Measurements from ENCODE around the gene STIP1. TPM values are rescaled to one million over a fixed set of nuclear protein-coding genes. Genes with fewer than 3 reads are reported as not detected.

STIP1 gene
- total RNA-seq, 4 donors from 2014 or later = 88.6 to 134 (median 94.0) TPM

- H3K27me3 ChIP-seq = no peaks in the 10 kb centered on the region
- no peak for TF ChIP-seq POLR2A (IDR thresholded peaks at IDR 0.05)
- TF ChIP-seq POLR2AphosphoS5 (IDR thresholded peaks at IDR 0.05) = peak; percentile 33
- TF ChIP-seq EP300 (IDR thresholded peaks at IDR 0.05) = no peak
- TF ChIP-seq CTCF (IDR thresholded peaks at IDR 0.05) = peak in 3 of 4 experiments; percentile 89 to 96 (median 95)
- peak; percentile 70 for ATAC-seq
- peak overlapping the region in 1 of 2 donors; percentile 39 for H3K4me3 ChIP-seq
- H3K27ac ChIP-seq = peak overlapping the region in 2 of 4 donors; percentile 43 to 59
- H3K9me3 ChIP-seq = no peaks in the 10 kb centered on the region
- 1 to 4% methylated on average over 11 to 18 of the region's 19 CpGs for WGBS, 2 donors (ENCODE audit: low coverage in 1 of 2)
- peaks cover 0 to 17% of the 10 kb centered on the region in 2 donors for H3K36me3 ChIP-seq
- H3K4me1 ChIP-seq = peaks cover 0 to 29% (median 0%) of the 10 kb centered on the region in 3 donors
These were observed 37.6 kb upstream of the STIP1 start for GRCh38 chr11:64148226-64148916.

- ATAC-seq = no peak
- H3K4me3 ChIP-seq = no peak overlapping the region
- H3K36me3 ChIP-seq = peaks cover 0 to 17% of the 10 kb centered on the region in 2 donors
- 35 to 37% methylated on average over 4 to 6 of the region's 25 CpGs for WGBS, 2 donors (ENCODE audit: low coverage in 1 of 2)
- H3K27me3 ChIP-seq = no peaks in the 10 kb centered on the region
- no peaks in the 10 kb centered on the region for H3K9me3 ChIP-seq
- TF ChIP-seq EP300 (IDR thresholded peaks at IDR 0.05) = no peak
- no peak for TF ChIP-seq POLR2AphosphoS5 (IDR thresholded peaks at IDR 0.05)
- no peak for TF ChIP-seq CTCF (IDR thresholded peaks at IDR 0.05)
- no peak for TF ChIP-seq POLR2A (IDR thresholded peaks at IDR 0.05)
- H3K4me1 ChIP-seq = peaks cover 0 to 30% (median 0%) of the 10 kb centered on the region in 3 donors
- peak overlapping the region in 2 of 4 donors; percentile 43 to 59 for H3K27ac ChIP-seq
These were observed 36.9 kb upstream of the STIP1 start for GRCh38 chr11:64148917-64149617.

- no peak overlapping the region for H3K27ac ChIP-seq
- peaks cover 0 to 30% (median 0%) of the 10 kb centered on the region in 3 donors for H3K4me1 ChIP-seq
- no peak overlapping the region for H3K4me3 ChIP-seq
- peaks cover 0 to 17% of the 10 kb centered on the region in 2 donors for H3K36me3 ChIP-seq
- no peaks in the 10 kb centered on the region for H3K9me3 ChIP-seq
- TF ChIP-seq CTCF (IDR thresholded peaks at IDR 0.05) (no peak), POLR2A (IDR thresholded peaks at IDR 0.05) (no peak), POLR2AphosphoS5 (IDR thresholded peaks at IDR 0.05) (no peak), EP300 (IDR thresholded peaks at IDR 0.05) (no peak)
- no peaks in the 10 kb centered on the region for H3K27me3 ChIP-seq
- 95% methylated on average over 8 of the region's 15 CpGs; no CpG with 5 or more reads in 1 of the 2 donors for WGBS, 2 donors (ENCODE audit: low coverage in 1 of 2)
- ATAC-seq = no peak
These were observed 35.9 kb upstream of the STIP1 start for GRCh38 chr11:64150051-64150450.

- no peak overlapping the region for H3K27ac ChIP-seq
- no peak for ATAC-seq
- no peak overlapping the region for H3K4me3 ChIP-seq
- TF ChIP-seq POLR2A (IDR thresholded peaks at IDR 0.05) (no peak), CTCF (IDR thresholded peaks at IDR 0.05) (no peak), EP300 (IDR thresholded peaks at IDR 0.05) (no peak), POLR2AphosphoS5 (IDR thresholded peaks at IDR 0.05) (no peak)
- WGBS, 2 donors (ENCODE audit: low coverage in 1 of 2) = 73 to 93% methylated on average over 3 of the region's 24 CpGs
- H3K9me3 ChIP-seq = no peaks in the 10 kb centered on the region
- no peaks in the 10 kb centered on the region for H3K27me3 ChIP-seq
- H3K36me3 ChIP-seq = peaks cover 0 to 17% of the 10 kb centered on the region in 2 donors
- H3K4me1 ChIP-seq = peaks cover 0 to 30% (median 0%) of the 10 kb centered on the region in 3 donors
These were observed 35.3 kb upstream of the STIP1 start for GRCh38 chr11:64150481-64151239.

All from gastroesophageal sphincter (tissue), 4 donors.